Esophagus (tissue), 2 donors: ENCODE measurements around the gene PDE1A. TPM values are rescaled to one million over a fixed set of nuclear protein-coding genes. Genes with fewer than 3 reads are reported as not detected.

Source experiments
- H3K27ac ChIP-seq, 2 donors: one replicate each; pipeline ENCODE4 v1.5.1; 2013; ENCODE audit warnings: low read depth in 2 of 2, mild to moderate bottlenecking in 2 of 2, inconsistent platforms in 1 of 2, low read length in 1 of 2, moderate library complexity in 1 of 2
- H3K27me3 ChIP-seq, 2 donors: one replicate each; pipeline ENCODE4 v1.6.1; 2013; ENCODE audit warnings: low read length in 2 of 2, control low read depth in 1 of 2, mild to moderate bottlenecking in 1 of 2; ENCODE audit not compliant: insufficient read depth in 2 of 2, control insufficient read depth in 1 of 2
- H3K36me3 ChIP-seq, 2 donors: one replicate each; pipeline ENCODE4 v1.6.1; 2013; ENCODE audit warnings: low read length in 1 of 2; ENCODE audit not compliant: control insufficient read depth in 2 of 2, insufficient read depth in 2 of 2
- H3K4me1 ChIP-seq, 2 donors: one replicate each; pipeline ENCODE4 v1.6.1; 2013; ENCODE audit warnings: low read length in 1 of 2; ENCODE audit not compliant: control insufficient read depth in 2 of 2, insufficient read depth in 2 of 2
- H3K4me3 ChIP-seq, 2 donors: one replicate each; pipeline ENCODE4 v1.5.1; 2013; ENCODE audit warnings: low read length in 2 of 2, mild to moderate bottlenecking in 2 of 2, low read depth in 1 of 2, moderate library complexity in 1 of 2
- H3K9me3 ChIP-seq, 2 donors: one replicate each; pipeline ENCODE4 v1.6.1; 2013; ENCODE audit warnings: mild to moderate bottlenecking in 2 of 2, low read depth in 1 of 2, low read length in 1 of 2, moderate library complexity in 1 of 2; ENCODE audit not compliant: control insufficient read depth in 2 of 2, insufficient read depth in 1 of 2
- WGBS, 2 donors: extraction: QIAGEN DNeasy Blood & Tissue Kit; methylation state at CpG; one replicate each; pipeline ENCODE4 v1.1.7; 2013; 5-methylcytosine and 5-hydroxymethylcytosine counted together
- polyA plus RNA-seq, 2 donors: library from polyadenylated mRNA; stranded (reverse); fragments of 200-250 nt; gene quantifications; one replicate each; pipeline ENCODE4 v1.2.3, GENCODE V29; 2013
- donor health status: healthy with polysubstance abuse.
- donor health status: Bipolar disorder and iron deficiency.

PDE1A gene
- under 1 TPM; 0.94 to 0.96 TPM for polyA plus RNA-seq

GRCh38 chr2:182426918-182427240 is at the start of gene PDE1A:
PDE1A (minus strand) TSS chr2:182427036.
- Histone ChIP-seq H3K4me1 (no peaks in the 10 kb centered on the region), H3K27me3 (no peaks in the 10 kb centered on the region), H3K27ac (peak within 1 kb of the TSS; percentile 42 to 47), H3K9me3 (no peaks in the 10 kb centered on the region), H3K4me3 (peak within 1 kb of the TSS; percentile 24 to 31), H3K36me3 (no peaks in the 10 kb centered on the region)
- WGBS, 2 donors = 16 to 22% methylated on average over 3 of the region's 3 CpGs

- H3K27me3 ChIP-seq = no peaks in the 10 kb centered on the region
- no peak overlapping the region for H3K4me3 ChIP-seq
- H3K4me1 ChIP-seq = no peaks in the 10 kb centered on the region
- H3K36me3 ChIP-seq = no peaks in the 10 kb centered on the region
- 90 to 92% methylated on average over 4 of the region's 4 CpGs for WGBS, 2 donors
- H3K9me3 ChIP-seq = no peaks in the 10 kb centered on the region
- no peak overlapping the region for H3K27ac ChIP-seq
Observed at GRCh38 chr2:182473635-182474034, 46.8 kb upstream of the PDE1A start.

- no peak overlapping the region for H3K27ac ChIP-seq
- H3K36me3 ChIP-seq = no peaks in the 10 kb centered on the region
- no peak overlapping the region for H3K4me3 ChIP-seq
- no peaks in the 10 kb centered on the region for H3K27me3 ChIP-seq
- no peaks in the 10 kb centered on the region for H3K9me3 ChIP-seq
- WGBS, 2 donors = 24 to 36% methylated on average over 1 of the region's 1 CpG
- no peaks in the 10 kb centered on the region for H3K4me1 ChIP-seq
Observed at GRCh38 chr2:182463760-182464159, 36.9 kb upstream of the PDE1A start.

- Histone ChIP-seq H3K4me1 (no peaks in the 10 kb centered on the region), H3K9me3 (no peaks in the 10 kb centered on the region), H3K4me3 (no peak overlapping the region), H3K36me3 (no peaks in the 10 kb centered on the region), H3K27me3 (no peaks in the 10 kb centered on the region), H3K27ac (no peak overlapping the region)
- WGBS, 2 donors = 65 to 67% methylated on average over 4 of the region's 4 CpGs
Observed at GRCh38 chr2:182456784-182457183, 29.9 kb upstream of the PDE1A start.

- 76 to 88% methylated on average over 2 of the region's 2 CpGs for WGBS, 2 donors
- Histone ChIP-seq H3K4me3 (no peak overlapping the region), H3K4me1 (no peaks in the 10 kb centered on the region), H3K9me3 (no peaks in the 10 kb centered on the region), H3K27me3 (no peaks in the 10 kb centered on the region), H3K36me3 (no peaks in the 10 kb centered on the region), H3K27ac (no peak overlapping the region)
Observed at GRCh38 chr2:182452456-182452990, 25.7 kb upstream of the PDE1A start.

GRCh38 chr2:182448371-182448770 is 21.5 kb upstream of the PDE1A start:
- H3K36me3 ChIP-seq = no peaks in the 10 kb centered on the region
- H3K27me3 ChIP-seq = no peaks in the 10 kb centered on the region
- no peak overlapping the region for H3K4me3 ChIP-seq
- H3K9me3 ChIP-seq = no peaks in the 10 kb centered on the region
- no peak overlapping the region for H3K27ac ChIP-seq
- 94 to 98% methylated on average over 2 of the region's 2 CpGs for WGBS, 2 donors
- no peaks in the 10 kb centered on the region for H3K4me1 ChIP-seq

- H3K36me3 ChIP-seq = no peaks in the 10 kb centered on the region
- H3K9me3 ChIP-seq = no peaks in the 10 kb centered on the region
- no peak overlapping the region for H3K27ac ChIP-seq
- no peaks in the 10 kb centered on the region for H3K4me1 ChIP-seq
- H3K27me3 ChIP-seq = no peaks in the 10 kb centered on the region
- 82 to 89% methylated on average over 2 of the region's 2 CpGs for WGBS, 2 donors
- H3K4me3 ChIP-seq = no peak overlapping the region
Observed at GRCh38 chr2:182447863-182448262, 21.0 kb upstream of the PDE1A start.

- no peak overlapping the region for H3K4me3 ChIP-seq
- no peaks in the 10 kb centered on the region for H3K9me3 ChIP-seq
- H3K27ac ChIP-seq = no peak overlapping the region
- 69 to 75% methylated on average over 2 of the region's 2 CpGs for WGBS, 2 donors
- no peaks in the 10 kb centered on the region for H3K36me3 ChIP-seq
- H3K4me1 ChIP-seq = no peaks in the 10 kb centered on the region
- no peaks in the 10 kb centered on the region for H3K27me3 ChIP-seq
Observed at GRCh38 chr2:182447163-182447562, 20.3 kb upstream of the PDE1A start.

GRCh38 chr2:182446087-182446486 is 19.3 kb upstream of the PDE1A start:
- Histone ChIP-seq H3K4me1 (no peaks in the 10 kb centered on the region), H3K36me3 (no peaks in the 10 kb centered on the region), H3K9me3 (no peaks in the 10 kb centered on the region), H3K4me3 (no peak overlapping the region), H3K27me3 (no peaks in the 10 kb centered on the region), H3K27ac (no peak overlapping the region)

GRCh38 chr2:182445391-182445965 is 18.6 kb upstream of the PDE1A start:
- Histone ChIP-seq H3K27ac (no peak overlapping the region), H3K4me3 (no peak overlapping the region), H3K36me3 (no peaks in the 10 kb centered on the region), H3K27me3 (no peaks in the 10 kb centered on the region), H3K9me3 (no peaks in the 10 kb centered on the region), H3K4me1 (no peaks in the 10 kb centered on the region)
- 38 to 48% methylated on average over 4 of the region's 4 CpGs for WGBS, 2 donors
